Measurements from ENCODE around the gene LUC7L3. TPM values are rescaled to one million over a fixed set of nuclear protein-coding genes. Genes with fewer than 3 reads are reported as not detected.

Gene LUC7L3
- total and polyA plus RNA-seq, 2 of the 13 experiments (the other 11 are each of a cell fraction or from before 2014, with no cell fraction given), result 108 to 120 TPM

- TF ChIP-seq ZBED4 (CRISPR knock-in tag; IDR thresholded peaks at IDR 0.05; ENCODE audit: borderline replicate concordance), result peak; percentile 99
- peak; percentile 78 for TF ChIP-seq HDAC1 (CRISPR knock-in tag; IDR thresholded peaks at IDR 0.05)
- TF ChIP-seq NFAT5 (CRISPR knock-in tag; IDR thresholded peaks at IDR 0.05), result peak; percentile 72
- no peak for TF ChIP-seq SIX4 (CRISPR knock-in tag; IDR thresholded peaks at IDR 0.05)
- no peak for TF ChIP-seq CREBL2 (CRISPR knock-in tag; IDR thresholded peaks at IDR 0.05; ENCODE audit: borderline replicate concordance)
- peak; percentile 26; the same call in 1 of the 2 replicates for TF ChIP-seq ATF7-NPFF (CRISPR knock-in tag; IDR thresholded peaks at IDR 0.05; ENCODE audit: low read depth)
- peak; percentile 73 for TF ChIP-seq FOXK2 (IDR thresholded peaks at IDR 0.05)
- peak; percentile 89 for TF ChIP-seq ERF (CRISPR knock-in tag; IDR thresholded peaks at IDR 0.05)
- no peak for TF ChIP-seq AFF4 (CRISPR knock-in tag; IDR thresholded peaks at IDR 0.05)
- TF ChIP-seq TAF1 (CRISPR knock-in tag; IDR thresholded peaks at IDR 0.05), result peak; percentile 83
- 0 out of 2 replicates have a peak, but pooled peaks have one; percentile 14 for TF ChIP-seq ZBTB34 (CRISPR knock-in tag; IDR thresholded peaks at IDR 0.05)
- peak; percentile 49 for TF ChIP-seq HNRNPLL (IDR thresholded peaks at IDR 0.05; ENCODE audit: low read depth, low read length, poor library complexity, severe bottlenecking)
- TF ChIP-seq ETV5 (CRISPR knock-in tag; IDR thresholded peaks at IDR 0.05; ENCODE audit: borderline replicate concordance), result peak; percentile 76; the same call in 1 of the 2 replicates
These were observed 11.9 kb upstream of the LUC7L3 start, which contains the start of gene ANKRD40 (continued) for GRCh38 chr17:50707289-50708049.
